Panc1 (cell line): ENCODE data around the gene SPAG5.

ENCODE experiments used
- CTCF ChIP-seq: fragments of 450-650 bp; IDR thresholded peaks from 2 replicates; pipeline ENCODE4 v1.5.1; 2017; ENCODE audit warnings: mild to moderate bottlenecking
- POLR2AphosphoS5 ChIP-seq: IDR thresholded peaks from 2 replicates; pipeline ENCODE4 v1.6.1; 2012; ENCODE audit warnings: mild to moderate bottlenecking, low read depth, low read length, moderate library complexity
- REST ChIP-seq, 2 experiments: IDR thresholded peaks; 2 replicates each; pipeline ENCODE4 v1.6.1; 2011 to 2012; ENCODE audit warnings: low read depth in 2 of 2, control low read depth in 1 of 2, low read length in 1 of 2, mild to moderate bottlenecking in 1 of 2, moderate library complexity in 1 of 2; ENCODE audit not compliant: insufficient read depth in 1 of 2
- SIN3A ChIP-seq: IDR thresholded peaks from 2 replicates; pipeline ENCODE4 v1.6.1; 2012; ENCODE audit warnings: low read depth, mild to moderate bottlenecking, low read length, moderate library complexity, borderline replicate concordance; ENCODE audit not compliant: insufficient read depth
- TCF7L2 ChIP-seq: IDR thresholded peaks from 2 replicates; pipeline ENCODE4 v1.6.1; 2011; ENCODE audit warnings: mild to moderate bottlenecking, low read depth, low read length, inconsistent platforms

DNA sequence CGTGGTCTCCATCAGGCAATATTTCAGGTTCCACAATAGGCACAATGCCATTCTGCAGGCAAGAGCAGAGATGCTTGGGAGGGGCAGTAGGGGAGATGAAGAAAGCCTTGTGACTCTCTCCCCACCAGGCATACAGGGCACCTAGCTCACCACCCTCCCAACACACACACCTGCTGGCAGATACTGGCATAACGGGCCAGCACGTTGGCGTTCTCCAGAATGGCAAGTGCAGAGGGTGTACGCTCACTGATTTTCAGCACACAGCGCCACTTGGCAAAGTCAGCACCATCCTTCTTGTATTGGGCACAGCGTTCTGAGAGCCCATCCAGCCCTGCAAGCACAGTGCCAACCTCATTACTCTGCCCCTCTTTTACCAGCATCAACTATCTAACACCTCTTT, 24.3 kb downstream of the SPAG5 start:
- TF ChIP-seq CTCF (no peak), POLR2AphosphoS5 (no peak), REST (IDR thresholded peaks at IDR 0.05; ENCODE audit: insufficient read depth in 1 of 2, low read depth in 2 of 2, low read length in 1 of 2) (no peak), TCF7L2 (no peak), SIN3A (no peak)
